A673 (cell line): ENCODE results near the gene EML1. TPM values are rescaled to one million over a fixed set of nuclear protein-coding genes. Genes with fewer than 3 reads are reported as not detected.

ENCODE experiments used
- BruUV-seq: library from RNA; stranded (reverse); fragments of 400-500 nt; replicated peaks from 2 replicates; lab custom pipeline; 2021; lab: Mats Ljungman, UMichigan
- CTCF ChIA-PET: fragments of 300-600 bp; sonication (Branson Sonifier 250); formaldehyde crosslinking; loops from one replicate; lab custom pipeline; 2022; ENCODE audit warnings: antibody characterized with exemption; lab: Charles Lee
- POLR2A ChIA-PET: fragments of 300-600 bp; sonication (Branson Sonifier 250); formaldehyde crosslinking; loops from one replicate; lab custom pipeline; 2022; ENCODE audit warnings: antibody characterized with exemption; ENCODE audit not compliant: low non-redundant PET; lab: Charles Lee
- DNase-seq: peaks from one replicate; pipeline ENCODE4 v3.0.0-alpha.2; 2015; ENCODE audit warnings: low spot score
- H3K27ac ChIP-seq: fragments of 200-600 bp; sonication (generic); 2 replicates; pipeline ENCODE4 v1.5.1; 2016; ENCODE audit warnings: mixed run types, low read depth, mild to moderate bottlenecking, mixed read lengths, antibody characterized with exemption, low read length; ENCODE audit not compliant: poor library complexity, severe bottlenecking
- H3K27me3 ChIP-seq: fragments of 200-600 bp; sonication (generic); replicated peaks from 2 replicates; pipeline ENCODE4 v1.6.1; 2017; ENCODE audit warnings: mixed run types, low read depth, mild to moderate bottlenecking, mixed read lengths, antibody characterized with exemption, low read length; ENCODE audit not compliant: insufficient read depth, poor library complexity
- H3K36me3 ChIP-seq: fragments of 200-600 bp; sonication (generic); 2 replicates; pipeline ENCODE4 v1.6.1; 2016; ENCODE audit warnings: mixed run types, mild to moderate bottlenecking, mixed read lengths, antibody characterized with exemption, low read length; ENCODE audit not compliant: insufficient read depth, poor library complexity, severe bottlenecking
- H3K4me1 ChIP-seq: fragments of 200-600 bp; sonication (generic); 2 replicates; pipeline ENCODE4 v1.6.1; 2017; ENCODE audit warnings: mixed run types, mild to moderate bottlenecking, mixed read lengths, antibody characterized with exemption, low read length; ENCODE audit not compliant: insufficient read depth, poor library complexity, severe bottlenecking
- H3K4me3 ChIP-seq: fragments of 200-600 bp; sonication (generic); 2 replicates; pipeline ENCODE4 v1.5.1; 2016; ENCODE audit warnings: low read depth, mixed run types, mild to moderate bottlenecking, mixed read lengths, low read length; ENCODE audit not compliant: poor library complexity, severe bottlenecking
- H3K9me3 ChIP-seq: fragments of 200-600 bp; sonication (generic); 2 replicates; pipeline ENCODE4 v1.6.1; 2016; ENCODE audit warnings: mixed run types, low read depth, mild to moderate bottlenecking, mixed read lengths, antibody characterized with exemption, low read length; ENCODE audit not compliant: poor library complexity, severe bottlenecking
- CTCF ChIP-seq: fragments of 300-800, 200-600 bp; sonication (generic); conservative IDR thresholded peaks from 2 replicates; pipeline ENCODE4 v1.5.1; 2017; ENCODE audit warnings: low read depth, mild to moderate bottlenecking, antibody characterized with exemption, low read length, moderate library complexity, mixed read lengths
- EZH2 ChIP-seq: fragments of 200-600 bp; sonication (generic); IDR thresholded peaks from 2 replicates; pipeline ENCODE4 v1.6.1; 2017; ENCODE audit warnings: borderline replicate concordance, low read depth, mild to moderate bottlenecking, mixed read lengths, antibody characterized with exemption, low read length; ENCODE audit not compliant: poor library complexity, severe bottlenecking
- intact Hi-C: fragments of 100-400 bp; cut with micrococcal nuclease; formaldehyde crosslinking; loops from one replicate; pipeline ENCODE4 v1.10.0; 2022; ENCODE audit not compliant: unreplicated experiment
- total RNA-seq: library from RNA; stranded (reverse); gene quantifications from 2 replicates; pipeline ENCODE4 v1.2.3, GENCODE V29; 2021

The EML1 gene
- total RNA-seq, 1 experiment from 2014 or later, result 34.1 TPM

GRCh38 chr14:99752486-99753121, 40.6 kb upstream of the EML1 start:
- Histone ChIP-seq H3K9me3 (no peaks in the 10 kb centered on the region), H3K4me3 (no peak overlapping the region), H3K4me1 (no peaks in the 10 kb centered on the region), H3K36me3 (no peaks in the 10 kb centered on the region), H3K27me3 (no peaks in the 10 kb centered on the region), H3K27ac (no peak overlapping the region)
- BruUV-seq, result no TSS peak
- ChIA-PET CTCF (no interaction called here), POLR2A (no interaction called here)
- DNase-seq, result no peak
- TF ChIP-seq CTCF (no peak), EZH2 (no peak)
- intact Hi-C loops, result no loop called here

- H3K9me3 ChIP-seq, result no peaks in the 10 kb centered on the region
- no peak for DNase-seq
- H3K36me3 ChIP-seq, result no peaks in the 10 kb centered on the region
- ChIA-PET POLR2A (no interaction called here), CTCF (no interaction called here)
- H3K4me3 ChIP-seq, result no peak overlapping the region
- BruUV-seq, result no TSS peak
- intact Hi-C loops, result no loop called here
- H3K27me3 ChIP-seq, result no peaks in the 10 kb centered on the region
- TF ChIP-seq EZH2 (no peak), CTCF (no peak)
- H3K4me1 ChIP-seq, result peaks cover 8% of the 10 kb centered on the region
- H3K27ac ChIP-seq, result no peak overlapping the region
Observed at GRCh38 chr14:99753225-99754140, 39.7 kb upstream of the EML1 start.

- no peak overlapping the region for H3K27ac ChIP-seq
- ChIA-PET POLR2A (no interaction called here), CTCF (no interaction called here)
- peaks cover 14% of the 10 kb centered on the region for H3K4me1 ChIP-seq
- H3K4me3 ChIP-seq, result no peak overlapping the region
- H3K36me3 ChIP-seq, result no peaks in the 10 kb centered on the region
- no peaks in the 10 kb centered on the region for H3K9me3 ChIP-seq
- BruUV-seq, result no TSS peak
- no peaks in the 10 kb centered on the region for H3K27me3 ChIP-seq
- TF ChIP-seq EZH2 (no peak), CTCF (no peak)
- intact Hi-C loops, result no loop called here
- no peak for DNase-seq
Observed at GRCh38 chr14:99754141-99755067, 38.8 kb upstream of the EML1 start.
